GM19043 (cell line): ENCODE measurements around the gene FRMD4A.

ENCODE experiments used
- ATAC-seq: cut with Tn5 transposase; IDR thresholded peaks from one replicate; pipeline ENCODE4 v1.9.1; 2021; ENCODE audit warnings: low read depth; ENCODE audit not compliant: unreplicated experiment

Gene FRMD4A

GRCh38 chr10:13617116-13617515, 713.6 kb downstream of the FRMD4A start:
- no peak for ATAC-seq

- ATAC-seq: no peak
Observed at GRCh38 chr10:13615650-13616300, 714.9 kb downstream of the FRMD4A start.

GRCh38 chr10:13614530-13615332, 716.0 kb downstream of the FRMD4A start:
- no peak for ATAC-seq

- ATAC-seq: no peak
Observed at GRCh38 chr10:13613519-13613918, 717.2 kb downstream of the FRMD4A start.

- no peak for ATAC-seq
Observed at GRCh38 chr10:13612654-13613373, 717.9 kb downstream of the FRMD4A start.

- no peak for ATAC-seq
Observed at GRCh38 chr10:13608246-13608853, 722.4 kb downstream of the FRMD4A start.

- ATAC-seq: no peak
Observed at GRCh38 chr10:13604357-13605040, 726.2 kb downstream of the FRMD4A start.

- no peak for ATAC-seq
Observed at GRCh38 chr10:13597909-13598308, 732.8 kb downstream of the FRMD4A start.

- ATAC-seq: no peak
Observed at GRCh38 chr10:13594641-13595040, 736.1 kb downstream of the FRMD4A start.
